Globus pallidus (tissue), 1 donor: ENCODE results near the gene RNF144B.

Source experiments
- DNase-seq: peaks from one replicate; pipeline ENCODE4 v3.0.0-alpha.2; 2015; ENCODE audit warnings: low spot score

RNF144B gene

GRCh38 chr6:18488526-18489270, 101.5 kb downstream of the RNF144B start:
- no peak for DNase-seq

DNA sequence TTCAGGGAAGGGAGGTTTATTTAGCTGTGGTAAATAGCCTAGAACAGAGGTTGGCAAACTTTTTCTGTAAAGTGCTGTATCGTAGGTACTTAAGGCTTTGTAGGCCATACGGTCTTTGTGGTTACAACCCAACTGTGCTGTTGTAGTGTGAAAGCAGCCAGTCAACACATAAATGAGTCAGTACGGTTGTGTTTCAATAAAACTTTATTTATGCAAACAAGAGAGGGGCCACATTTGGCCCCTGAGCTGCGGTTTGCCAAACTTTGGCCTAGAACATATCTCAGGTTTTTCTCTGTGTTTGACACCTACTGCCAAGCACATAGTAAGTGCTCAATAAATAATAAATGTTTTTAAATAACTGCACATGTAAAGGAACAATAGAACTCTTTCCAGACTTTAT, 102.2 kb downstream of the RNF144B start:
- DNase-seq, result no peak

GRCh38 chr6:18491308-18492045, 104.3 kb downstream of the RNF144B start:
- DNase-seq, result no peak

DNA sequence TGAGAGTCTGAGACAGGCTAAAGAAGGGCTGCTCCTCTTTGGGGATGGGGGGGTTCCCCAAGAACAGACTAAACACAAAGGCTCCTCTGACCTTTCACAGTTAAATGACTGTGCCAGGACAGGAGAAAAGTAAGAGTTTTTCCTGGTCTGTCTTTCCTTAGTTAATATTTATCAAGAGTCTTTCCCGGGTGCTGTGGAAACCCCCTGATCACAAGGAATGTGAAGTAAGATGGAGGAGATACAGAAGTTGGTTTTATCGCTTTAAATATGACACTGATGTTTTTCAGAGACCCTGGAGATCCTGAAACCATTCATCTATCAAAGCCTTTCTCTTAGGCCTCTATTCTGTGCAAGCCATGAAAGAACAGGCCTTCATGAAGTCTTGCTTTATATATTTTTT, 105.8 kb downstream of the RNF144B start:
- DNase-seq, result no peak

DNA sequence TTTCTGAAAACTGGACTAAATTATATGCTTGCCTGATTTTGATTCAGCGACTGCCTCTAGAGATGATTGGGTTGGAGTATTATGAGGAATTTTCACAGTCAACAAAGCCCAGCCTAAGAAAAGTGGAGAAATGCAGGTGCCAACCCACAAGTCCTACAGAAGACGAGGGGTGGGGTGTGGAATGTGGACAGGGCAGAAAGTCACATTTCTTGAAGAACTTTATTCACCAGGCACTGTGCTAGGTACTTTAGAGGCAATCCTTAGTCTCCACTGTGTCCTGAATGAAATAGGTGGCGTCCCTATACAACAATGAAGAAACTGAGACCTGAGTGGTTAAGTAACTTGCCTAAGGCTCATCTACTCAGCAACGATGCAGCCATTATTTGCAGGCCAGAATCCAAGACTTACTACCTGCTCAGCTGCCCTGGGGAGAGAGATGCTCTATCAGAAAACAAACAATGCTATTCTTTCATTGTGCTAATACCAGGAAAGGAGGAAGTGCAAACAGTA, 106.3 kb downstream of the RNF144B start:
- no peak for DNase-seq

- DNase-seq, result no peak
Observed at GRCh38 chr6:18493925-18494324, 106.8 kb downstream of the RNF144B start.

- no peak for DNase-seq
Observed at GRCh38 chr6:18495236-18495635, 108.1 kb downstream of the RNF144B start.

- DNase-seq, result no peak
Observed at GRCh38 chr6:18496462-18496861, 109.3 kb downstream of the RNF144B start.

DNA sequence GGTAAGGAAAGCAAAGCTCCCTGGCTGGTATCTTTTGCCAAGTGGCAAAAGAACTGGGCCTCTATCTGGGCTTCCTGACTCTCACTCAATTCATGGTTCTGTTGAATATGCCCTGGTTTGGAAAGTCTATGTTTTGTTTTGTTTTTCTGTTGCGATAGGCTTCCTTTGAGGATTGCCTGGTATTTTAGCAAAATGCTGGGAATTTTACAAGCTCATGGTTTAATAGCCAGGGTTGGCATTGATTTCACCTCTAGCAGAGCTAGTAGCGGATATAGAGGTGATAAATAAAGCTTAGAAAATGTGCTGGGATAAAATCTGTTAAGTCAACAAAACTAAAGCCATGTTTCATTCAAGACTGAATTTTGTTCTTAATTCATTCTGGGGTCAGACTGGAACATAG, 109.9 kb downstream of the RNF144B start:
- DNase-seq, result no peak

DNA sequence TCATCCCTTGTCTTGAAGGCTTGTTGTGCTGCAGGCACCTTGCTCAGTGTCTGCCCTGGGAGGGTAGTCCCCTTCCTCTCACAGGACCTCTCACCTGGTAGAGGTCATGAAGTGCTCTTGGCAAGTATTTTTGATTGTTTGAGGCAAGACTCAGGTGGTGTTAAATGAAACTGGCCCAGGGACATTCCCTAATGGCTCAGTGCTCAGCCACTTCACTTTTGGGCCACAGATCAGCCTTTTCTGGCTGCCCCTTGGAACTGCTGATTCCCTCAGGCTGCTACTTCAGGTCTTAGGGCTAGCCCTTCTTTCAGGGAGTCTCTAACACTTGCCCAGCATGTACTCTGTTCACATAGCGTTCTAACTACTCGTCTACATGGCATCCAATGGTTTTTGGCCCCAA, 111.3 kb downstream of the RNF144B start:
- no peak for DNase-seq

DNA sequence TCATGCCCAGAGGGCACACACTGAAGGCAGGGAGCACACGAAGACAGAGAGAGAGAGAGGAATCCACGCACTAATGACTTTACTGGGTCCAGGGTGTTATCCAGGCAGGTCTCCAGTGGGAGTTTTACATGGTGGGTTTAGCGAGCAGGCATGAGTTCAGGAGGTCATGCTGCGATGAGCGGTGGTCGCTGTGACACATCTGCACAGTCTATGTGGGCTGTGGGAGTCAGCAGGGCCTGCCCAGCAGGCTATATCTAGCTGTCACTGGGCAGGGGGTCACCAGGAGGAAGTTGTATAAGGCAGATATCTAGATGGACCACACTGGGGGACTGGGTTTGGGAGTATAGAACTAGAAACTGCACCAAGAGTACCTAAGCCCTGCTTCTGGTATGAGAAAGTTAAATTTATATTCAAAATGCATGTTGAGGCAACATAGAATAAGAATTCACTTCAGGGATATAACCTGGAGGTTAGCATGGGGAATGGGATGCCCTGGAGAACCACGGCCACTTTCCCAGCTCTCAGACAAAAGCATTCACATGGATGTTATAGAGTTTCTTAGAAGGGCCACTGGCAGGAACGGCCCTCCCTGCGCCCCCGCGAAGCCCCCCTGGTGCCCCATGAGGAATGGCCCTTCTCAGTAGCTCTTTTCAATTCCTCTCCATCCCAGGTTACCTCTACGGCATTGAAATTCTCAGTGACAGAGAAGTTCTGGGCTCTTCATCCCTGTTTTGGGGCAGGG, 113.9 kb downstream of the RNF144B start:
- DNase-seq, result no peak

DNA sequence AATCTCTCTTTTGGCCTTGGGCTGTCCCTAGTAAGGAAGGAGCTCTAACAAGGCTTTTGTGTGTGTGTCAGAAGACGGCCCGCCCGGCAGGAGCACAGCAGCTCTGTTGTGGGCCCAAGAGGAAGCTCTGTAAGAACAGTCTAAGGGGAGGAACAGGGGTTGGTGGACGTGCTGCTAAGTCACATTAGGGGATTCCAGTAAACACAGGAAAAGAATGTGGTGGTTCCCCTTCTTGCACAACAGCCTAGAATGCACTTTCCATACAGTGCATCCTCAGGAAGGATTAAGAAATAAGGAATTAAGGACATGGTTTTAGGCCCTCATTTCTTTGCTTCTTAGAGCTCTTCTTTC, 114.5 kb downstream of the RNF144B start:
- DNase-seq, result peak; percentile 37

DNA sequence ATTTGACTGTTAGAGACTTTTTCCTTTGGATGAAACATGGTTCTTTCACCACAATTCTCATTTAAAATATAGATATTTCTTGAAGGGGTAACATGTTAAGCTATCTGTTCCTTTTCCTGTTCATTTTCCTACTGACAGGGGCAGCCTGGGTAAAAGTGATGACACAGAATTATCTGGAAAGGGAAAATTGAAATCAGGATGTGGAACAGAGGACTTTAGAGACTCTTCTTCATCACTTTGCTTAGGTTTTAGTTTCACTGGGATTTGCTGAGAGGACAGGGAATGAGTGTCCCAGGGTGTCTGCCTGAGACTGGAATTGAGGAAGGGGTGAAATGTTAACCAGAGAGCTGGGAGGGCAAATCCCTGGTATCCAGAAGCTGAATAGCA, 116.0 kb downstream of the RNF144B start:
- no peak for DNase-seq

- peak; percentile 73 for DNase-seq
Observed at GRCh38 chr6:18503593-18504231, 116.6 kb downstream of the RNF144B start.

- no peak for DNase-seq
Observed at GRCh38 chr6:18504232-18504596, 117.1 kb downstream of the RNF144B start.

DNA sequence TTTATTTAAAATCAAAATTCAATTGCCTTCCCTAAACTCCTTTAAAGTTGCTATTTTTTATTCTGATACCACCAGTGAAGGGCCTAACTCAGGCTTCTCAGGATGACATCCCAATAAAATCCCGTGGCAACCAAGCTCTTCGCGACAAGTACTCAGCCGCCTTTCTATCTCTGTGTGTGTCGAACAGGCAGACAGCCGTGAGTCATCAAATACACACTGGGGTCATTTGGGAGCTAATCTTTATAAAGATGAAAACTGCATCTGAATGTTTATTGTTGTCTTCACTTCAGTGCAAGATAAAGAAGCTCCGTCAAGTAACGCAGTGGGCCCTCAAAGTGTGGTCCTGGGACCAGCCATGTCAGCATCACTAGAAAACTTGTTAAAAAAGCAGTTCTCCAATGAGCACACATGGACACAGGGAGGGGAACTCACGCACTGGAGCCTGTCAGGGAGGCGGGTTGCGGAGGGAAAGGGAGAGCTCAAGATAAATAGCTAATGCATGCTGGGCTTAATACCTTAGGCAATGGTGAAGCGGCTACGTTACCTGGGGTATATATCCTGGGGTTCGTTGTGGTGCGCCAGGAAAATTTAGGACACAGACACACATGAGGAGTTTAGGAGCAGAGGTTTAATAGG, 119.3 kb downstream of the RNF144B start:
- no peak for DNase-seq

DNA sequence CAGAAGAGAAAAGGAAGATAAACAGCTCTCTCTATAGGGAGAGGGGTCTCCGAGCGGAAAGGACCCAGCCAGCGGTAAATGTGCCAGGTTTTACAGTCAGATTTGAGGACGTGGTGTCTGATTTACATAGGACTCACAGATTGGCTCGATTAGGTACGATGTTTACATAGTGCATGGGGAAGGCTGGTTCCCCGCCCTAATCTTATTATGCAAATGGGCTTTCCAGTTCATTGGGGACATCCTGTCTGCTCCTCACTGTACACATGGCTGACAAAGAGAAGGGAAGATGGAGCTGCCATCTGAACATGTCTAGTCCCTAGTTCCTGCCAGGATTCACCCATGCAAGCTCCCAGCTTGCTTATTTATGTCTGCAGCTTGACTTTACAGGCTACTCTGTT, 119.9 kb downstream of the RNF144B start:
- DNase-seq, result no peak

GRCh38 chr6:18507561-18507960, 120.4 kb downstream of the RNF144B start:
- no peak for DNase-seq

- DNase-seq, result no peak
Observed at GRCh38 chr6:18509871-18510643, 122.9 kb downstream of the RNF144B start.

GRCh38 chr6:18510644-18511033, 123.5 kb downstream of the RNF144B start:
- no peak for DNase-seq

DNA sequence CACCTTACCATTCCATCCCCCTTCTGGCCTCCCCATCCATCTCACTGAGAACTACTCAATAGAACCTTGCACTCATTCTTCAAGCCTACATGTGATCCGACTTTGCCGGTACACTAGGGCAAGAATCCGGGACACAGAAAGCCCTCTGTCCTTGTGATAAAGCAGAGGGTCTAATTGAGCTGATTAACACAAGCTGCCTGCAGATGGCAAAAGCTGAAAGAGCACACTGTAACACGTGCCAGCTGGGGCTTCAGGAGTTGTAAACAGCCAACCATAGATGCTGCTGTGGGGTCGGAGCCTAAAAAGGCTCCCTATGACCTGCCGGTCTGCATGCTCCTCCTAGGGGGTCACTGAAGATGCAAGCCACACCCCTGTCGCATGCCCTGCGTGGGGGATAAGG, 124.1 kb downstream of the RNF144B start:
- DNase-seq, result peak; percentile 0
